Hepatocyte (in vitro differentiated cells): ENCODE data around the gene DGKA. TPM values are rescaled to one million over a fixed set of nuclear protein-coding genes. Genes with fewer than 3 reads are reported as not detected.

Experiments used
- DNase-seq: peaks from one replicate; pipeline ENCODE4 v3.0.0-alpha.2; 2016; ENCODE audit warnings: low spot score
- H2AFZ ChIP-seq: fragments of 200-600 bp; sonication (generic); 2 replicates; pipeline ENCODE4 v1.6.0; 2016; ENCODE audit warnings: antibody characterized with exemption, mild to moderate bottlenecking
- H3K27ac ChIP-seq: fragments of 200-600 bp; sonication (generic); 2 replicates; pipeline ENCODE4 v1.5.1; 2016; ENCODE audit warnings: mild to moderate bottlenecking
- H3K27me3 ChIP-seq: fragments of 200-600 bp; sonication (generic); 2 replicates; pipeline ENCODE4 v1.6.1; 2016
- H3K36me3 ChIP-seq: fragments of 200-600 bp; sonication (generic); replicated peaks from 2 replicates; pipeline ENCODE4 v1.5.1; 2016; ENCODE audit warnings: low read depth; ENCODE audit not compliant: insufficient read depth
- H3K4me1 ChIP-seq: fragments of 200-600 bp; sonication (generic); 2 replicates; pipeline ENCODE4 v1.5.1; 2016; ENCODE audit warnings: mild to moderate bottlenecking, moderate library complexity; ENCODE audit not compliant: insufficient read depth
- H3K4me2 ChIP-seq: fragments of 200-600 bp; sonication (generic); 2 replicates; pipeline ENCODE4 v1.6.0; 2016
- H3K4me3 ChIP-seq: fragments of 200-600 bp; sonication (generic); 2 replicates; pipeline ENCODE4 v1.5.1; 2016; ENCODE audit warnings: mild to moderate bottlenecking
- H3K79me2 ChIP-seq: fragments of 200-600 bp; sonication (generic); 2 replicates; pipeline ENCODE4 v1.6.0; 2017; ENCODE audit warnings: mild to moderate bottlenecking
- H3K9me2 ChIP-seq: fragments of 200-600 bp; sonication (generic); replicated peaks from 2 replicates; pipeline ENCODE4 v1.6.0; 2017; ENCODE audit warnings: mild to moderate bottlenecking; ENCODE audit not compliant: insufficient read depth
- H3K9me3 ChIP-seq: fragments of 200-600 bp; sonication (generic); 2 replicates; pipeline ENCODE4 v1.5.1; 2016; ENCODE audit warnings: low read depth, mild to moderate bottlenecking
- H4K20me1 ChIP-seq: fragments of 200-600 bp; sonication (generic); 2 replicates; pipeline ENCODE4 v1.6.0; 2016; ENCODE audit warnings: mild to moderate bottlenecking; ENCODE audit not compliant: insufficient read depth, poor library complexity, severe bottlenecking
- EZH2 ChIP-seq: fragments of 200-600 bp; sonication (generic); IDR thresholded peaks from 2 replicates; pipeline ENCODE4 v1.6.1; 2016; ENCODE audit warnings: antibody characterized with exemption, mild to moderate bottlenecking, borderline replicate concordance
- EZH2phosphoT487 ChIP-seq: fragments of 200-600 bp; sonication (generic); IDR thresholded peaks from one replicate; pipeline ENCODE4 v1.6.1; 2018; ENCODE audit warnings: antibody characterized with exemption, mild to moderate bottlenecking, low read depth, moderate library complexity; ENCODE audit not compliant: unreplicated experiment, severe bottlenecking
- WGBS: methylation state at CpG from one replicate; pipeline ENCODE4 v1.1.6; 2016; ENCODE audit warnings: low lambda C conversion rate; ENCODE audit errors: missing lambda C conversion rate; 5-methylcytosine and 5-hydroxymethylcytosine counted together
- polyA plus RNA-seq: library from polyadenylated mRNA; unstranded; fragments of >200 nt; fragmentation: Nextera tagmentation; extraction: Ambion mirVana; gene quantifications from 2 replicates; pipeline ENCODE4 v1.2.1, GENCODE V29; 2016
- total RNA-seq: library from RNA; depleted of rRNA; stranded (reverse); fragments of >200 nt; gene quantifications from 2 replicates; pipeline ENCODE4 v1.2.3, GENCODE V29; 2014
- TF ChIP-seq, protein P1 (sequence below): fragments of 200-600 bp; sonication (generic); IDR thresholded peaks from 2 replicates; pipeline ENCODE4 v1.5.1; 2016; ENCODE audit warnings: antibody characterized with exemption, mild to moderate bottlenecking; ENCODE audit not compliant: poor library complexity

DGKA gene
- total and polyA plus RNA-seq, 2 experiments from 2014 or later, result 25.3 to 25.9 TPM

DNA sequence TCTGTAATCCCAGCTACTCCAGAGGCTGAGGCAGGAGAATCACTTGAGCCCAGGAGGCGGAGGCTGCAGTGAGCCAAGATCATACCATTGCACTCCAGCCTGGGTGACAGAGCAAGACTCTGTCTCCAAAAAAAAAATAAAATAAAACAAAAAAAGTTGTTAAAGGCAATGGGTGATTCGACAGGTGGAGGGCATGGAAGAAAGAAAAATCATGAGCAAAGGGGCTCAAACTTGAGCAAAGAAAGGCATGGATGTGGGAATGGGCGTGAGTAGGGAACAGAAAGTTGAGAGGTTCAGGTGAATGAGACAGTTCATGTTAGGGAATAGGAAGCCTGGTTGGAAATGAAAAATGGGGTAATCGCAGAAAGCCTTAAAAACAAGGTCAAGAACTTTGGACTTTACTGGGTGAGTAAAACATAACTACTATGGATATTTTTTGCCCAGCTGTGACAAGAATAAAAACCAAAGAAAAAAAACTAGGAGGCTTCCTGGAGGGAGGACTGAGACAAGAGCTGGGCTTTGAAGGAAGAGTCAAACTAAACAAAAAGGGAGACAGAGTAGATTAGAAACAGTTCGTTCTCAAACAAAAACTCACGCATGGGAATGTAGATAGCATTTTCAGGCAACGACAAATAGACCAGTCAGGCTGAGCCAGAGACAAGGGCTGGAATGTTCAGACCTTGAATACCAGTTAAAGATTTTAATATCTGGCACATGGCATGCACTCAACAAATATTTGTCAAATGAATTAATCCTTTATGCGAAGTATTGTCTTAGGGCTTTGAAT, 22.0 kb upstream of the DGKA start:
- WGBS, result 58% methylated on average over 8 of the region's 8 CpGs
- Histone ChIP-seq H3K4me2 (peak overlapping the region; percentile 60), H3K27ac (peak overlapping the region; percentile 61)

DNA sequence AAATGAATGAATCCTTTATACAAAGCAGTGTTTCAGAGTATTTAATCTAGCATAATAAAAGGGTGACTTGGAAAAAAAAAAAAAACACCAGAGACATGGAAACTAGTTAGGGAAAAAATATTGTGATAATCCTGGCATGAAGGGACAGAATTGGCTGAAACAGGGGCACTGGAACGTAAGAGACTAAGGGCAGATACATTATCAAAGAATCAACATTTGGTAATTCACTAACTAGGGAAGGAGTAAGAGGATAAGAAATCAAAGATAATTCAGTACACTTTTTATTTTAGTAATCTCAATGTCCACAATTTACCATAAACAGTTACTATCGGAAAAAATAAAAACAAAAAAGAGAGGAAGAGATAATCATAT, 21.5 kb upstream of the DGKA start:
- TF ChIP-seq, protein P1, sequence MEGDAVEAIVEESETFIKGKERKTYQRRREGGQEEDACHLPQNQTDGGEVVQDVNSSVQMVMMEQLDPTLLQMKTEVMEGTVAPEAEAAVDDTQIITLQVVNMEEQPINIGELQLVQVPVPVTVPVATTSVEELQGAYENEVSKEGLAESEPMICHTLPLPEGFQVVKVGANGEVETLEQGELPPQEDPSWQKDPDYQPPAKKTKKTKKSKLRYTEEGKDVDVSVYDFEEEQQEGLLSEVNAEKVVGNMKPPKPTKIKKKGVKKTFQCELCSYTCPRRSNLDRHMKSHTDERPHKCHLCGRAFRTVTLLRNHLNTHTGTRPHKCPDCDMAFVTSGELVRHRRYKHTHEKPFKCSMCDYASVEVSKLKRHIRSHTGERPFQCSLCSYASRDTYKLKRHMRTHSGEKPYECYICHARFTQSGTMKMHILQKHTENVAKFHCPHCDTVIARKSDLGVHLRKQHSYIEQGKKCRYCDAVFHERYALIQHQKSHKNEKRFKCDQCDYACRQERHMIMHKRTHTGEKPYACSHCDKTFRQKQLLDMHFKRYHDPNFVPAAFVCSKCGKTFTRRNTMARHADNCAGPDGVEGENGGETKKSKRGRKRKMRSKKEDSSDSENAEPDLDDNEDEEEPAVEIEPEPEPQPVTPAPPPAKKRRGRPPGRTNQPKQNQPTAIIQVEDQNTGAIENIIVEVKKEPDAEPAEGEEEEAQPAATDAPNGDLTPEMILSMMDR, result no peak
- TF ChIP-seq EZH2phosphoT487, result no peak
- H3K4me1 ChIP-seq, result peaks cover 4% of the 10 kb centered on the region
- no peak for DNase-seq
- H3K27me3 ChIP-seq, result no peaks in the 10 kb centered on the region
- H3K9me2 ChIP-seq, result no peaks in the 10 kb centered on the region
- H3K4me3 ChIP-seq, result no peak overlapping the region
- peaks cover 69% of the 10 kb centered on the region for H3K79me2 ChIP-seq
- 61% methylated on average over 2 of the region's 2 CpGs for WGBS
- no peaks in the 10 kb centered on the region for H3K9me3 ChIP-seq
- no peak overlapping the region for H2AFZ ChIP-seq
- H3K4me2 ChIP-seq, result peak overlapping the region; percentile 60
- H3K27ac ChIP-seq, result peak overlapping the region; percentile 61
- no peaks in the 10 kb centered on the region for H4K20me1 ChIP-seq
- H3K36me3 ChIP-seq, result no peaks in the 10 kb centered on the region

More for the DNA sequence above, 22.0 kb upstream of the DGKA start:
- no peaks in the 10 kb centered on the region for H3K9me2 ChIP-seq
- no peaks in the 10 kb centered on the region for H3K36me3 ChIP-seq
- H3K4me3 ChIP-seq, result no peak overlapping the region
- H2AFZ ChIP-seq, result no peak overlapping the region
- H3K9me3 ChIP-seq, result no peaks in the 10 kb centered on the region
- no peaks in the 10 kb centered on the region for H4K20me1 ChIP-seq
- peaks cover 4% of the 10 kb centered on the region for H3K4me1 ChIP-seq
- TF ChIP-seq, protein P1, result no peak
- TF ChIP-seq EZH2 (no peak), EZH2phosphoT487 (no peak)
- no peaks in the 10 kb centered on the region for H3K27me3 ChIP-seq
- peak; percentile 19 for DNase-seq
- peaks cover 64% of the 10 kb centered on the region for H3K79me2 ChIP-seq

DNA sequence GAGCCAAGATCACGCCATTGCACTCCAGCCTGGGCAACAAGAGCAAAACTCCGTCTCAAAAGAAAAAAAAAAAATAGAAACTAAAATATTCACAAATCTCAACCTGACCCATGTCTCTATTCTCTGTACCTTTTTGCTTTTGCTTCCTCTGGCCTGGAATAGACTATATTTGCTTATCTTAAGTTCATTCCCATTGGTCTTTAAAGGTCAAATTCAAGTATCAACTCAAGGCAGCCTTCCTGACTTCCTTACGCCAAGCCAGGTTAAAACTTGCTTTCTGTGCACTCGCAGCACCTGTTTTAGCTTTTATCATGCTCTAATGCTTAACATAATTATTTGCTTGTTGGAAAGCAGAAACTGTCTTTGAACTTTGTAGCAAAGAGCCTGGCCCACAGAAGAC, 18.1 kb upstream of the DGKA start:
- Histone ChIP-seq H3K27ac (no peak overlapping the region), H3K27me3 (no peaks in the 10 kb centered on the region), H3K9me2 (no peaks in the 10 kb centered on the region), H2AFZ (no peak overlapping the region), H3K4me1 (peaks cover 4% of the 10 kb centered on the region), H3K79me2 (peaks cover 80% of the 10 kb centered on the region), H4K20me1 (peaks cover 7% of the 10 kb centered on the region), H3K4me3 (no peak overlapping the region), H3K9me3 (no peaks in the 10 kb centered on the region), H3K36me3 (no peaks in the 10 kb centered on the region), H3K4me2 (no peak overlapping the region)
- no peak for DNase-seq
- TF ChIP-seq, protein P1, result no peak
- no peak for TF ChIP-seq EZH2phosphoT487
- no peak for TF ChIP-seq EZH2
- 95% methylated on average over 4 of the region's 4 CpGs for WGBS
